Measurements from ENCODE around the gene ZNF496. TPM values are rescaled to one million over a fixed set of nuclear protein-coding genes. Genes with fewer than 3 reads are reported as not detected.

The ZNF496 gene
- polyA plus RNA-seq, 3 donors, result 1.6 to 7.7 (median 2.4) TPM

- Histone ChIP-seq H2AFZ (ENCODE audit: insufficient read depth, low read depth, low read length, poor library complexity, severe bottlenecking) (no peak overlapping the region), H3K36me3 (replicated peaks in 1 of 2; ENCODE audit: control insufficient read depth in 1 of 2, insufficient read depth in 2 of 2, low read length in 2 of 2) (peaks cover 15 to 49% of the 10 kb centered on the region in 2 donors), H4K20me1 (ENCODE audit: insufficient read depth, low read length) (no peaks in the 10 kb centered on the region), H3K9ac (ENCODE audit: insufficient read depth, low read length, poor library complexity, severe bottlenecking) (no peak overlapping the region), H3K4me2 (replicated peaks; ENCODE audit: extremely low read depth, low read length, poor library complexity, severe bottlenecking) (no peak overlapping the region), H3K27ac (ENCODE audit: low read depth in 1 of 2, low read length in 2 of 2) (no peak overlapping the region), H3K9me3 (replicated peaks in 1 of 2; ENCODE audit: control insufficient read depth in 1 of 2, insufficient read depth in 1 of 2, low read length in 2 of 2) (no peaks in the 10 kb centered on the region), H3K4me1 (ENCODE audit: control insufficient read depth in 1 of 2, insufficient read depth in 2 of 2, low read length in 2 of 2) (peaks cover 9 to 12% of the 10 kb centered on the region in 2 donors), H3K79me2 (ENCODE audit: insufficient read depth, low read length) (no peaks in the 10 kb centered on the region), H3K27me3 (ENCODE audit: control insufficient read depth in 2 of 2, insufficient read depth in 2 of 2, low read length in 2 of 2) (no peaks in the 10 kb centered on the region), H3K4me3 (replicated peaks in 1 of 3; ENCODE audit: low read depth in 2 of 3, low read length in 3 of 3) (no peak overlapping the region)
- no peak for DNase-seq
- 83% methylated on average over 1 of the region's 2 CpGs for WGBS (ENCODE audit: insufficient coverage)
- no peaks in the 10 kb centered on the region for H3K27me3 Mint-ChIP-seq (ENCODE audit: low read depth in 3 of 3)
- no peak for TF ChIP-seq CTCF (IDR thresholded peaks at IDR 0.05)
- no peaks in the 10 kb centered on the region for H3K9me3 Mint-ChIP-seq
- H3K27ac Mint-ChIP-seq, result peak overlapping the region in 3 of 7 donors; percentile 7 to 50 (median 30)
- intact Hi-C loops (cut with micrococcal nuclease), result no loop called here
- peaks cover 21% of the 10 kb centered on the region for H3K4me1 Mint-ChIP-seq
- H3K36me3 Mint-ChIP-seq, result peaks cover 43 to 51% of the 10 kb centered on the region in 2 donors
- H3K4me3 Mint-ChIP-seq, result no peak overlapping the region
Observed at GRCh38 chr1:247324923-247325322, 6.7 kb downstream of the ZNF496 start.

DNA sequence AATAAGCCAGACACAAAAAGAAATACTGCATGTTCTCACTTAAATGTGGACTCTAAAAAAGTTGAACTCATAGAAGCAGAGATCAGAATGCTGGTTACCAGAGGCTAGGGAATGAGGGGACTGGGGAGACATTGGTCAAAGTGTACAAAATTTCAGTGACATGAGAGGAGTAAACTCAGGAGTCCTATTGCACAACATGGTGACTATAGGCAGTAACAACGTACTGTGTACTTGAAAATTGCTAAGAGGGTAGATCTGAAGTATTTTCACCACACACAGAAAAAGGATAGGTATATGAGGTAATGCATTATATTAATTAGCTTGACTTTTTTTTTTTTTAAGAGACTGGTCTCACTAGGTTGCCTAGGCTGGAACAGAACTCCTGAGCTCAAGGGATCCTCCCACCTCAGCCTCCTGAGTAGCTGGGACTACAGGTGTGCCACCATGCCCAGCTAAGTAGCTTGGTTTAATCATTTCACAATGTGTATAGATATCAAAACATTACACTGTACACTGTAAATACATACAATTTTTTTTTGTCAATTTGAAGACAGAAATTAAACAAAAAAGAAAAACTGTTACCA is 7.4 kb downstream of the ZNF496 start:
- WGBS (ENCODE audit: insufficient coverage), result no CpG with 5 or more reads among the region's 1 CpG
- Histone ChIP-seq H3K4me2 (replicated peaks; ENCODE audit: extremely low read depth, low read length, poor library complexity, severe bottlenecking) (no peak overlapping the region), H3K9ac (ENCODE audit: insufficient read depth, low read length, poor library complexity, severe bottlenecking) (no peak overlapping the region), H2AFZ (ENCODE audit: insufficient read depth, low read depth, low read length, poor library complexity, severe bottlenecking) (no peak overlapping the region), H3K9me3 (replicated peaks in 1 of 2; ENCODE audit: control insufficient read depth in 1 of 2, insufficient read depth in 1 of 2, low read length in 2 of 2) (no peaks in the 10 kb centered on the region), H3K27ac (ENCODE audit: low read depth in 1 of 2, low read length in 2 of 2) (no peak overlapping the region), H3K4me3 (replicated peaks in 1 of 3; ENCODE audit: low read depth in 2 of 3, low read length in 3 of 3) (no peak overlapping the region), H4K20me1 (ENCODE audit: insufficient read depth, low read length) (no peaks in the 10 kb centered on the region), H3K79me2 (ENCODE audit: insufficient read depth, low read length) (no peaks in the 10 kb centered on the region), H3K4me1 (ENCODE audit: control insufficient read depth in 1 of 2, insufficient read depth in 2 of 2, low read length in 2 of 2) (peaks cover 9 to 12% of the 10 kb centered on the region in 2 donors), H3K36me3 (replicated peaks in 1 of 2; ENCODE audit: control insufficient read depth in 1 of 2, insufficient read depth in 2 of 2, low read length in 2 of 2) (peaks cover 15 to 55% of the 10 kb centered on the region in 2 donors), H3K27me3 (ENCODE audit: control insufficient read depth in 2 of 2, insufficient read depth in 2 of 2, low read length in 2 of 2) (no peaks in the 10 kb centered on the region)
- H3K36me3 Mint-ChIP-seq, result peaks cover 41 to 47% of the 10 kb centered on the region in 2 donors
- no peaks in the 10 kb centered on the region for H3K9me3 Mint-ChIP-seq
- H3K4me1 Mint-ChIP-seq, result peaks cover 21% of the 10 kb centered on the region
- DNase-seq, result no peak
- TF ChIP-seq CTCF (IDR thresholded peaks at IDR 0.05), result no peak
- H3K27ac Mint-ChIP-seq, result no peak overlapping the region
- H3K4me3 Mint-ChIP-seq, result no peak overlapping the region
- H3K27me3 Mint-ChIP-seq (ENCODE audit: low read depth in 3 of 3), result no peaks in the 10 kb centered on the region
- intact Hi-C loops (cut with micrococcal nuclease), result no loop called here

All from CD14-positive monocyte (primary cell).